ENCODE data around the gene DYNC1H1.

GRCh38 chr14:101939646-101940170 is 24.7 kb upstream of the DYNC1H1 start:
- TF ChIP-seq GATA3 (IDR thresholded peaks at IDR 0.05; ENCODE audit: low read depth, low read length) (no peak), GATA2 (IDR thresholded peaks at IDR 0.05; ENCODE audit: low read depth, low read length) (no peak)

Data from SH-SY5Y (cell line).